Activated CD8-positive, alpha-beta memory T cell treated with anti-CD3 and anti-CD28 coated beads for 48 hours (primary cell): ENCODE results near the gene SNX6.
"Not testable (repeated sequence)": the region's sequence is repeated elsewhere in the genome, so short reads cannot be mapped to it uniquely, and the experiment has no call there.

Source experiments
- DNase-seq, 3 experiments: peaks; one replicate each; pipeline ENCODE4 v3.0.0-alpha.2; 2020; ENCODE audit warnings: low read depth in 2 of 3, low spot score in 2 of 3

The SNX6 gene

DNA sequence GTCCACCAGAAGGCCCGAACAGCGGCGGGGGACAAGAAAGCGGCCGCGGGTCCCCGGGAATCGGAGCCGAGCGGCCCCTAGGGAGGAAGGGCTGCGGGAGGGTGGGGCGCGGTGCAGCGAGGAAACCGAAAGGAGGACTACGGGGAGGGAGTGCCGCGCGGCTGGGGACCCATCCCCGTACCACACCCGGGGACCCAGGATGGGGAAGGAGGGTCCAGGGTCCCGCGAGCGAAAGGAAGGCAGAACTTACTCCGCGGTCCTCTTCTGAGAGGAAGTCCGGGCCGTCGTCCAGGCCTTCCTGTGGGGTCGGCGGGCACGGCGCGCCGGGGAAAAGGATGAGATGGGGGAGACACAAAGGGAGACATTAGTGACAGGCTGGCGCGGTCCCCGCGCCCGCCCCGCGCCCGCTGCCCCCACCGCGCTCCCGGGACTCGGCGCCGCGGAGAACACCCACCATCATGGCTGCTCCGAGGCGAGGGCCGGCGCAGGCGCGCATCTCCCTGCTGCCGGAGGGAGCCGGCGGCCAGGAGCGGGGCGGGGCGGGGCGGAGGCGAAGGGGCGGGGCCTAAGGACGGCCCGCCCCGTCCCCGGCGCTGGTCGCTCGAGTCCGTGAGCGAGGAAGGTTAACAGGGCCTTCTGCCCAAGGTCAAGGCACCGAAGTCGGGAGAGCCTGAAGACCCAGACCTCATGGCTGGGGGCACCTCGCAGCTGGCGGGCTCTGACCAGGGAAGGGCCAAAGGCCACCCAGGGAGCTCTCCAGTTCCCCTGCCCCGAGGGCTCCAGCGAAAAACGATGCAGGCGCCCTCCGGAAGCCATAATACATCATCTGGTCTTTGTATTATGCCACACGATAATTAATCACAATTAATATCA, at the start of gene SNX6:
Gene SNX6 (minus strand): TSS at position 492 of the 873 bp plus-strand sequence. CDS start 32 bp downstream, at position 460.
- DNase-seq, result peak; percentile 53 to 74 (median 58)

DNA sequence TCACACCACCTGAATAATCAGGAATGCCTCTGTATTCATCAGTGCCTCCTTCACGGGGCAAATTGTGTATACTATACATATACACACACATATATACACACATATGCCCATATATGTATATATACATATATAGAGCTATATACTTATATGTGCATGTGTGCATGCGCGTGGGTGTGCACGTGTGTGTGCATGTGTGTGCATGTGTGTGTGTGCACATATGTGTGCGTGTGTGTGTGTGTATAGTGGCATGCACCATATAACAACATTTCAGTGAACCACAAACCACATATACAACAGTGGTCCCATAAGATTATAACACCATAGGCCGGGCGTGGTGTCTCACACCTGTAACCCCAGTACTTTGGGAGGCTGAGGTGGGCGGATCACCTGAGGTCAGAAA, 48.8 kb upstream of the SNX6 start:
- DNase-seq, result no peak

- no peak for DNase-seq
These were observed 48.4 kb upstream of the SNX6 start for GRCh38 chr14:34678306-34678705.

DNA sequence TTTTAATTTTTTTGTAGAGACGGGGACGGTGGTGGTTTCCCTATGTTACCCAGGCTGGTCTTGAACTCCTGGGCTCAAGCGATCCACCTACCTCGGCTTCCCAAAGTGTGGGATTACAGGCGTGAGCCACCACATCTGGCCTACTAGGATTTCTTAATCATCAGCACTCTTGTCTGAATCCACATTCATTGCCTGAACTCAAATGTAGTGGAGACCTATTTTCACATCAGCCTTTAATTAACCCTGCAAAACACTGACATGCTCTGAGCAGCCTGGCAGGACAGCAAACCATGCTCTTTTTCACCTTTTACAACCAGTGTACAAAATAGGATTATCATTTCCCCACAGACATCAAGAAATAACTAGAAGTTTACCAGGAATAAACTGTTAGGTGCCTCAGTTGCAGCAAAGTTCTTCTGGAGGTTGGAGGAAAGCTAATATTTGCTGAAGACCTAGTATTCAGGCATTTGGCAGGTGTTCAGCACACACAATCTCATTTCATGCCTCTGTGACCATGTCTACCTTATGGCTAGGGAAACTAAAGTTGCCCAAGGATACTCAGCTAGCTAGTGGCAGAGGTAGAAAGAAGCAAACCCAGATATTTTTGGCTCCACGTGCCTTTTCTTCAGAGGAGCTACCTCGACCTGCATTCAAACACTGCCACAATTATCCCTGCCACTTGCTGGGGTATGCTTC, 46.7 kb upstream of the SNX6 start:
- no peak for DNase-seq

- DNase-seq, result no peak
These were observed 43.8 kb upstream of the SNX6 start for GRCh38 chr14:34673702-34674101.

DNA sequence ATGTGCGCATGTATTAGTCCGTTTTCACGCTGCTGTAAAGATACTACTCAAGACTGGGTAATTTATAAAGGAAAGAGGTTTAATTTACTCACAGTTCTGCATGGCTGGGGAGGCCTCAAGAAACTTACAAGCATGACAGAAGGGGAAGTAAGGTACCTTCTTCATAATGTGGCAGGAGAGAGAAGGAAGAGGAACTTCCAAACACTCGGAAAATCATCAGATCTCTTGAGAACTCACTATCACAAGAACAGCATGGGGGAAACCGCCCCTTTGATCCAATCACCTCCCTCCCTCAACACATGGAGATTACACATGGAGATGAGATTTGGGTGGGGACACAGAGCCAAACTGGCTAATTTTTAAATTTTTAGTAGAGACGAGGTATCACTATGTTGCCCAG, 41.8 kb upstream of the SNX6 start:
- DNase-seq, result no peak

DNA sequence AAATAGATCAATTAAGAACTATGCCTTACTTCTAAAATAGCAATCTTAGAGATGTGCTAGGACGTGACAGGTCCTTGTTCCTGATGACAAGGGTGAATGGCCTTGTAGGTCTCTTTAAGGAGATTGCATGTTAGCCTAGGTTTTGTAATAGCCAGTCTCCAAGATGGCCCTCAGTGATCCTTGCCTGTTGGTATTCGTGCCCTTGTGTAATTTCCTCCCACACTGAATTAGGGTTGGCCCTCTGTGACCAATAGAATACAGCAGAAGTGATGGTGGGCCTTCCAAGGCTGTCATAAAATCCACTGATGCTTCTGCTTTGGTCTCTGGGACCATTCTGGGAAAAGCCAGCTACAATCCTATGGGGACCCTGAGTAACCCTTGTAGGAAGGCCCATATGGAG, 38.2 kb upstream of the SNX6 start:
- no peak for DNase-seq

DNA sequence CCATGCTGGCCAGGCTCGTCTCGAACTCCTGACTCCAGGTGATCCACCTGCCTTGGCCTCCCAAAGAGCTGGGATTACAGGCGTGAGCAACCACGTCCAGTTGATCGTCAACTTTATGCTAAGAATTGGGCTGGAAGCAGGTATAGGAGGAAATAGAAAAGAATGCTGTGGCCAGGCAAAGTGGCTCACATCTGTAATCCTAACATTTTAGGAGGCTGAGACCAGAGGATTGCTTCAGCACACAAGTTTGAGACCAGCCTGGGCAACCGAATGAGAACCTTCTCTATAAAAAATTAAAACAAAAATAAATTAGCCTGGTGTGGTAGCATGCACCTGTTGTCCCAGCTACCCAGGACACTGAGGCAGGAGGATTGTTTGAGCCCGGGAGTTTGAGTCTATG, 37.1 kb upstream of the SNX6 start:
- no peak for DNase-seq

- DNase-seq, result no peak
These were observed 36.0 kb upstream of the SNX6 start for GRCh38 chr14:34665785-34666435.

- DNase-seq, result no peak
These were observed 32.7 kb upstream of the SNX6 start for GRCh38 chr14:34662561-34663088.

- DNase-seq, result no peak
These were observed 30.8 kb upstream of the SNX6 start for GRCh38 chr14:34660796-34661195.

- DNase-seq, result no peak
These were observed 26.0 kb upstream of the SNX6 start for GRCh38 chr14:34655959-34656358.

GRCh38 chr14:34653073-34653472, 23.1 kb upstream of the SNX6 start:
- DNase-seq, result not testable (repeated sequence)

DNA sequence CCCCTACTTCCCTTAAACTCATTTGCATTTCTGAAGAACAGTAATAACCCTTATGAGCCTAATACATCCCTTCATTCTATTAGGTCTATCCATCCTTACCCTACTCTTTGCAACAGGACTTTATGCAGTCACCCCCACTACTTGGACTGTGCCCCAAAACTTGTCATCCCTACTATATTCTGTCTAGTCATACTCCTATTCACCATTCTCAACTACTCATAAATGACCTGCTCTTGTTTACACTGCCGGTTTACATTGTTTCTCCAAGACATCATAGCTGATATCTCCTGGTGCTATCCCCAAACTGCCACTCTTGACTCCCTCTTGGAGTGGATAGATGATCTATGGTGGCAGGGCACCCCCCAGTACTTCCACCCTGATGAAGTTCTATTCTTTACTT, 22.4 kb upstream of the SNX6 start:
- DNase-seq, result not testable (repeated sequence)

DNA sequence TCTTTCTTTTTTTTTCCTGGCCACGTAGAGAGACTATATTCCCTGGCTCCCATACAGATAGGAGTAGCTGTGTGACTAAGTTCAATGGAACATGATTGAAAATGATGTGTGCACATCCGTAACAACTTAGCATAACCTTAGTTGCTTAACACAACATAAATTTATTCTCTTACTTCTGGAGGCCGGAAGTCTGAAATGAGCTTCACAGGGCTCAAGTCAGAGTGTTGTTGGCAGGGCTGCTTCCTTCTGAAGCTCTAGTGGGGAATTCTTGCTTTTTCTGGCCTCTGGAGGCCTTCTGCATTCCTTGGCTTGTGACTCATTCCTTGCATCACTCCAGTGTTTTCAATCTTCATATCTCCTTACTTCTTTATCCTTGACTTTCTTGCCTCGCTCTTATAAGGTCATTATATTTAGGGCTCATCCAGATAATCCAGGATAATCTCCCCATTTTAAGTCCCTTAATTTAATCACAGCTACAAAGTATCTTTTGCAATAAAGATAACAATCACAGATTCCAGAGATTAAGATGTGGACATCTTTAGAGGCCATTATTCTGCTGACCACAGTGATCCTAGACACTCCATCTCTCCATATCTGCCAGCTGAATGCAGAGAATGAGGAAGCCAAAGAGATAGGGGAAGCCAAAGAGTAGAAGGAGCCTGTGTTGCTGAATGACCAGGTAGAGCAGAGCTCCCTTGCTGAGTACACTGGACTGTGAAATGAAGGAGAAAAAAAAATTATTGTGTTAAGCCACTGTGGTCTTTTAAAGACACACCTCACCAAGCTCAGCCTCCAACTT, 21.0 kb upstream of the SNX6 start:
- DNase-seq, result no peak

GRCh38 chr14:34650006-34650405, 20.1 kb upstream of the SNX6 start:
- DNase-seq, result not testable (repeated sequence)

DNA sequence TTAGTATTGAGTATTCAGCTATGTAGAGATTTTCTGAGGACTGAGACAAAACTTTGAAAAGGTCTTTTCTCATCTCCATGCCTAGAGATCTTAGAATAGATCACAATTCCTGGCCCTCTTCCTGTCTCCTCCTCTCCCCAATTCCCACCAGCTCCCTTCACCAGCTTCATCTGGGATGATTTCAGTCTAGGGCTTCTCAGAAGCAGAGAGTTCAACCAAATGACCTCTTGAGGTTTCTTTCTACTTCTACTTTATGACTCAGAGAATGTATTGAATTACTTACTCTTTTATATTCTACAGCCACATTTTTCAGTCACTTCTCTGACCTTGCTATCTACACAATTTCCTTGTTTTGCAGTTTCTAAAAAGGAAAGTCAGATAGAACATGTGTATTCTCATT, 19.4 kb upstream of the SNX6 start:
- no peak for DNase-seq

DNA sequence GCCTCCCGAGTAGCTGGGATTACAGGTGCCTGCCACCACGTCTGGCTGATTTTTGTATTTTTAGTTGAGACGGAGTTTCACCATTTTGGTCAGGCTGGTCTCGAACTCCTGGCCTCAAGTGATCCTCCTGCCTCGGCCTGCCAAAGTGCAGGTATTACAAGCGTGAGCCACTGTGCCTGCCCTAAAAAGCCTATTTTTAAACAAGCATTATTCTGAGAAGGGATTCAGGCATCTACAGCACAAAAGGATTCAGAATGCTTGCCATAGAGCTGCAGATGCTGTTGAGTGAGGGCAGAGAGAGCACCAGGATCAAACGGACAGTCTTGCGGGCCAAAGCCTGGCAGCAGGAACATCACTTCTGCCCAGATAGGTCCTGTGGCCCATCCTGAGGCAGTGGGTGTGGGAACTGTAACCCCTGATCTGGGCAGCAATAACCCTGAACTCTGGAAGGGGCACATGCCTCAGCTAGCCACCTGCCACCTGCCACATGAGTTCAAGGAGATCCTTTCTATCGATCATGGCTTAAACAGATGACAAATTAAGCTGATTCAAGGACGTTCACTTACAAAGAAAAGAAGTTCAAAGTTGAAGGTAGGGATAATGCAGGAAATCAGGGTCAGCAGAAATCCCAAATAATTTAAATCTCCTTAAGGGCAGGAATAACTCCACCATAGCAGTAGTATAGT, 16.8 kb upstream of the SNX6 start:
- no peak for DNase-seq

DNA sequence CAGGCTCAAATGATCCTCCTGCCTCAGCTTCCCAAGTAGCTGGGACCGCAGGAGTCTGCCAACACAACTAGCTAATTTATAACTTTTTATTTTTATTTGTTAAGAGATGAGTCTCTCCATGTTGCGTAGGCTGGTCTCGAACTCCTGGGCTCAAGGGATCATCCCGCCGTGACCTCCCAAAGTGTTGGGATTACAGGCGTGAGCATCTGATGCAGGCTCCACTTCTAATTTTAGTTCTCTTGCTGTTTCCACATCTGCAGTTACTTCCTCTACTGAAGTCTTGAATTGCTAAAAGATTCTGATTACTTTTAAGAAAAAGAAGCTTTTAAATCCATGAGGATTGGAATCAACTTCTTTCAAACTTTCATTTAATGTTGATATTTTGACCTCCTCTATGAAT, 13.4 kb upstream of the SNX6 start:
- DNase-seq, result no peak

DNA sequence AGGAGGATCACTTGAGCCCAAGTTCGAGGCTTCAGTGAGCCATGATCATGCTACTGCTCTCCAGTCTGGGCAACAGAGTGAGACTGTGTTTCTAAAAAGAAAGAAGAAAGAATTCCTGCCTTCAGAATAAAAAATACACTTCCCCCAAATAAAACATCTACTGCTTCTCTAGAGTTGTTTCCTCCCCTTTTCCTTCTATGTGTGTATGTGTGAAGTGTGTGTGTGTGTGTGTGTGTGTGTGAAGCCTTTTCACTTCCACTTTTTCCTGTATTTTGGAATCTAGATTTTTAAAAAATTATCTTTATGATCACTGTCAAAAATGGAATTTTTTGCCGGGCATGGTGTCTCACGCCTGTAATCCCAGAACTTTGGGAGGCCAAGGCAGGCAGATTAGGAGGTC, 12.6 kb upstream of the SNX6 start:
- no peak for DNase-seq
